H1 (cell line): Measurements from ENCODE around the gene PATJ. TPM values are rescaled to one million over a fixed set of nuclear protein-coding genes. Genes with fewer than 3 reads are reported as not detected.

Source experiments
- CTCF ChIA-PET: fragments of 300-600 bp; sonication (Branson Sonifier 250); formaldehyde crosslinking; loops from one replicate; lab custom pipeline; 2021; ENCODE audit not compliant: partially characterized antibody; lab: Charles Lee
- POLR2A ChIA-PET: fragments of 300-600 bp; sonication (Branson Sonifier 250); formaldehyde crosslinking; loops from one replicate; lab custom pipeline; 2021; ENCODE audit warnings: inconsistent platforms; ENCODE audit not compliant: partially characterized antibody; lab: Charles Lee
- DNase-seq, 2 experiments: peaks; one replicate each; pipeline versions ENCODE4 v3.0.0 to v3.0.0-alpha.2; 2010 to 2022; ENCODE audit warnings: low spot score in 2 of 2, low read depth in 1 of 2, mixed read lengths in 1 of 2
- FAIRE-seq: peaks from 2 replicates; lab custom pipeline; 2011; peaks lifted over from hg19 to GRCh38; lab: Jason Lieb, UNC
- H2AFZ ChIP-seq: 2 replicates; pipeline ENCODE4 v1.8.1; 2012; ENCODE audit warnings: low read length, inconsistent platforms
- H2AK5ac ChIP-seq: 2 replicates; pipeline ENCODE4 v1.6.1; 2013; ENCODE audit warnings: low read depth, low read length
- H2BK120ac ChIP-seq: replicated peaks from 2 replicates; pipeline ENCODE3; 2013; ENCODE audit warnings: low read depth, low read length, inconsistent platforms
- H2BK12ac ChIP-seq: 2 replicates; pipeline ENCODE4 v1.6.1; 2013; ENCODE audit warnings: low read depth, low read length
- H2BK15ac ChIP-seq: 2 replicates; pipeline ENCODE4 v1.6.1; 2013; ENCODE audit warnings: low read length
- H2BK20ac ChIP-seq: 2 replicates; pipeline ENCODE4 v1.6.1; 2013; ENCODE audit warnings: low read length
- H2BK5ac ChIP-seq: 2 replicates; pipeline ENCODE4 v1.6.1; 2013; ENCODE audit warnings: low read depth, low read length
- H3K14ac ChIP-seq: 2 replicates; pipeline ENCODE4 v1.6.1; 2013; ENCODE audit warnings: inconsistent platforms; ENCODE audit not compliant: insufficient read length
- H3K18ac ChIP-seq: 2 replicates; pipeline ENCODE4 v1.6.1; 2013; ENCODE audit warnings: low read length; ENCODE audit errors: extremely low read depth
- H3K23ac ChIP-seq: 2 replicates; pipeline ENCODE4 v1.6.1; 2013; ENCODE audit warnings: inconsistent platforms; ENCODE audit not compliant: insufficient read length
- H3K23me2 ChIP-seq: 2 replicates; pipeline ENCODE4 v1.6.1; 2013; ENCODE audit warnings: low read depth, low read length
- H3K27ac ChIP-seq: 2 replicates; pipeline ENCODE4 v1.6.1; 2011; ENCODE audit warnings: low read depth, low read length, inconsistent platforms
- H3K27me3 ChIP-seq, 4 experiments: replicated peaks in 1 of 4; 1 replicate in 1 of 4; 2 replicates in 3 of 4; pipeline versions ENCODE4 v1.6.1 to v1.8.1; 2011 to 2013; ENCODE audit warnings: low read length in 3 of 4, mild to moderate bottlenecking in 3 of 4, inconsistent platforms in 2 of 4, mixed read lengths in 2 of 4, moderate library complexity in 1 of 4; ENCODE audit not compliant: control insufficient read depth in 3 of 4, insufficient read depth in 3 of 4; ENCODE audit errors: extremely low read depth in 1 of 4
- H3K36me3 ChIP-seq, 4 experiments: 2 replicates each; pipeline versions ENCODE4 v1.6.1 to v1.8.1; 2011 to 2013; ENCODE audit warnings: mild to moderate bottlenecking in 4 of 4, low read length in 3 of 4, moderate library complexity in 2 of 4, control low read depth in 1 of 4, inconsistent platforms in 1 of 4; ENCODE audit not compliant: insufficient read depth in 4 of 4, control insufficient read depth in 2 of 4
- H3K4ac ChIP-seq: replicated peaks from 2 replicates; pipeline ENCODE3; 2013; ENCODE audit warnings: low read length, low read depth, mixed read lengths, inconsistent platforms; ENCODE audit not compliant: insufficient read length
- H3K4me1 ChIP-seq, 4 experiments: replicated peaks in 1 of 4; 1 replicate in 1 of 4; 2 replicates in 3 of 4; pipeline versions ENCODE4 v1.6.1 to v1.8.1; 2011 to 2013; ENCODE audit warnings: low read length in 3 of 4, inconsistent platforms in 2 of 4, mixed read lengths in 1 of 4; ENCODE audit not compliant: insufficient read depth in 4 of 4, control insufficient read depth in 3 of 4
- H3K4me2 ChIP-seq, 2 experiments: 2 replicates each; pipeline versions ENCODE4 v1.6.1 to v1.8.1; 2011 to 2013; ENCODE audit warnings: low read depth in 2 of 2, low read length in 2 of 2, control low read depth in 1 of 2, inconsistent platforms in 1 of 2, mild to moderate bottlenecking in 1 of 2; ENCODE audit not compliant: insufficient read depth in 1 of 2
- H3K4me3 ChIP-seq, 4 experiments: fragments of 200-600, 300-600 bp in 1 of 4; sonication (generic), shearing (Covaris generic), sonication (Bioruptor Twin) in 1 of 4; 2 replicates each; pipeline versions ENCODE4 v1.5.1 to v1.8.1; 2011 to 2016; ENCODE audit warnings: low read length in 4 of 4, low read depth in 3 of 4, control low read depth in 2 of 4, inconsistent platforms in 2 of 4, mild to moderate bottlenecking in 2 of 4, mixed read lengths in 1 of 4, moderate library complexity in 1 of 4; ENCODE audit not compliant: insufficient read depth in 2 of 4; ENCODE audit errors: extremely low read depth in 1 of 4
- H3K56ac ChIP-seq: replicated peaks from 2 replicates; pipeline ENCODE3; 2013; ENCODE audit warnings: low read depth, mild to moderate bottlenecking, mixed read lengths, low read length, inconsistent platforms; ENCODE audit not compliant: insufficient read length
- H3K79me1 ChIP-seq: 2 replicates; pipeline ENCODE4 v1.6.1; 2013; ENCODE audit warnings: low read depth, low read length, control low read depth
- H3K79me2 ChIP-seq, 2 experiments: 2 replicates each; pipeline versions ENCODE4 v1.6.1 to v1.8.1; 2012 to 2013; ENCODE audit warnings: low read length in 2 of 2, mild to moderate bottlenecking in 2 of 2, inconsistent platforms in 1 of 2; ENCODE audit not compliant: insufficient read depth in 2 of 2, control insufficient read depth in 1 of 2
- H3K9ac ChIP-seq, 4 experiments: replicated peaks in 1 of 4; 1 replicate in 1 of 4; 2 replicates in 3 of 4; pipeline versions ENCODE4 v1.6.1 to v1.8.1; 2011 to 2013; ENCODE audit warnings: low read depth in 3 of 4, low read length in 3 of 4, control low read depth in 2 of 4, mild to moderate bottlenecking in 2 of 4, moderate library complexity in 2 of 4, inconsistent platforms in 1 of 4; ENCODE audit errors: extremely low read depth in 1 of 4
- H3K9me3 ChIP-seq, 2 experiments: 2 replicates each; pipeline versions ENCODE4 v1.6.1 to v1.8.1; 2012 to 2013; ENCODE audit warnings: mild to moderate bottlenecking in 2 of 2, moderate library complexity in 2 of 2, control low read depth in 1 of 2, inconsistent platforms in 1 of 2, low read depth in 1 of 2, low read length in 1 of 2, mixed read lengths in 1 of 2; ENCODE audit not compliant: insufficient read depth in 2 of 2
- H4K20me1 ChIP-seq, 2 experiments: replicated peaks in 1 of 2; 2 replicates each; pipeline versions ENCODE3 to v1.8.1; 2011 to 2013; ENCODE audit warnings: inconsistent platforms in 2 of 2, low read length in 2 of 2, mild to moderate bottlenecking in 1 of 2; ENCODE audit not compliant: insufficient read depth in 2 of 2, control insufficient read depth in 1 of 2
- H4K5ac ChIP-seq: 2 replicates; pipeline ENCODE4 v1.6.1; 2013; ENCODE audit warnings: low read length, low read depth, mixed read lengths, inconsistent platforms; ENCODE audit not compliant: insufficient read length
- H4K8ac ChIP-seq: 2 replicates; pipeline ENCODE4 v1.8.0; 2013; ENCODE audit warnings: mild to moderate bottlenecking, moderate library complexity, low read length, inconsistent platforms; ENCODE audit not compliant: insufficient read depth; ENCODE audit errors: extremely low read depth
- H4K91ac ChIP-seq: replicated peaks from 2 replicates; pipeline ENCODE3; 2013; ENCODE audit warnings: low read length, mixed read lengths, inconsistent platforms; ENCODE audit not compliant: insufficient read length
- BACH1 ChIP-seq: IDR thresholded peaks from 2 replicates; pipeline ENCODE4 v1.6.1; 2012; ENCODE audit warnings: low read length, improper control_type of control experiment
- CBX8 ChIP-seq: fragments of 300-800, 300-1000 bp; sonication (generic); IDR thresholded peaks from 2 replicates; pipeline ENCODE4 v1.7.1; 2016; ENCODE audit warnings: low read depth, low read length, borderline replicate concordance
- CTBP2 ChIP-seq: IDR thresholded peaks from 2 replicates; pipeline ENCODE4 v1.7.0; 2011; ENCODE audit warnings: borderline replicate concordance, mild to moderate bottlenecking, moderate library complexity, mixed read lengths, low read length; ENCODE audit not compliant: insufficient read depth, insufficient read length
- FOSL1 ChIP-seq: IDR thresholded peaks from 2 replicates; pipeline ENCODE4 v1.6.1; 2011; ENCODE audit warnings: mild to moderate bottlenecking, low read depth, low read length, moderate library complexity; ENCODE audit not compliant: insufficient read depth
- POLR2A ChIP-seq, 2 experiments: IDR thresholded peaks; 1 replicate in 1 of 2; 2 replicates in 1 of 2; pipeline ENCODE4 v1.6.1; 2011; ENCODE audit warnings: low read depth in 2 of 2, low read length in 2 of 2, mild to moderate bottlenecking in 2 of 2; ENCODE audit errors: control extremely low read depth in 1 of 2
- POLR2AphosphoS5 ChIP-seq: IDR thresholded peaks from 2 replicates; pipeline ENCODE4 v1.6.1; 2011; ENCODE audit warnings: low read depth, low read length
- RXRA ChIP-seq: IDR thresholded peaks from 2 replicates; pipeline ENCODE4 v1.6.1; 2011; ENCODE audit warnings: low read depth, mild to moderate bottlenecking, low read length, moderate library complexity; ENCODE audit not compliant: insufficient read depth
- SIN3A ChIP-seq, 2 experiments: IDR thresholded peaks in 1 of 2; conservative IDR thresholded peaks in 1 of 2; 2 replicates each; pipeline ENCODE4 v1.6.1; 2011 to 2012; ENCODE audit warnings: low read length in 2 of 2, improper control_type of control experiment in 1 of 2, low read depth in 1 of 2, mild to moderate bottlenecking in 1 of 2
- SIRT6 ChIP-seq: IDR thresholded peaks from one replicate; pipeline ENCODE4 v1.7.1; 2012; ENCODE audit warnings: low read length, inconsistent platforms
- SIX5 ChIP-seq: IDR thresholded peaks from 2 replicates; pipeline ENCODE4 v1.6.1; 2011; ENCODE audit warnings: mild to moderate bottlenecking, low read depth, low read length
- SUZ12 ChIP-seq: fragments of 200-600 bp; sonication (generic); IDR thresholded peaks from 2 replicates; pipeline ENCODE4 v1.6.1; 2012; ENCODE audit warnings: mild to moderate bottlenecking, inconsistent platforms, low read length, moderate library complexity, mixed read lengths
- TAF7 ChIP-seq: optimal IDR thresholded peaks from 2 replicates; pipeline ENCODE3; 2011; ENCODE audit warnings: low read depth, mild to moderate bottlenecking, inconsistent platforms, low read length, moderate library complexity, borderline replicate concordance
- TEAD4 ChIP-seq: IDR thresholded peaks from 2 replicates; pipeline ENCODE4 v1.6.1; 2012; ENCODE audit warnings: low read depth, low read length, inconsistent platforms, mixed read lengths
- WGBS, 2 experiments: shearing (Covaris generic) in 1 of 2; methylation state at CpG; one replicate each; pipeline versions ENCODE4 v1.1.6 to v1.1.7; 2013 to 2015; ENCODE audit warnings: low lambda C conversion rate in 2 of 2, mixed read lengths in 2 of 2, inconsistent platforms in 1 of 2, low coverage in 1 of 2, missing lambda C conversion rate in 1 of 2; ENCODE audit not compliant: insufficient replicate concordance in 2 of 2, insufficient coverage in 1 of 2, insufficient read length in 1 of 2; ENCODE audit errors: extremely low coverage in 1 of 2, missing lambda C conversion rate in 1 of 2; 5-methylcytosine and 5-hydroxymethylcytosine counted together
- polyA plus RNA-seq, 7 experiments: library from polyadenylated mRNA; depleted of rRNA in 3 of 7; stranded (reverse) in 5 of 7; unstranded in 2 of 7; fragments of >200 nt in 5 of 7; fragments of 200-250 nt in 2 of 7; gene quantifications; 1 replicate in 5 of 7; 2 replicates in 1 of 7; 4 replicates in 1 of 7; pipeline versions ENCODE4 v1.2.1 to v1.2.3, GENCODE V29; 2011 to 2013; ENCODE audit warnings: missing spikeins in 2 of 7, mixed read lengths in 2 of 7
- total RNA-seq: library from RNA; stranded (reverse); fragmentation: NEBNext Ultra II Directional; extraction: Animal tissue kit (Norgen Biotek cat#: 25700); gene quantifications from 2 replicates; pipeline ENCODE4 v1.2.1, GENCODE V29; 2021

The PATJ gene
- total and polyA plus RNA-seq, 2 of the 8 experiments (the other 6 are each of a cell fraction or from before 2014, with no cell fraction given) = 8.2 to 55.6 TPM

GRCh38 chr1:61887076-61887867 is 145.0 kb downstream of the PATJ start:
- Histone ChIP-seq H2AFZ (no peak overlapping the region), H2BK12ac (no peak overlapping the region), H3K4me1 (0 out of 7 replicates have a peak, but pooled peaks cover 0 to 2% (median 0%) of the 10 kb centered on the region in 4 experiments), H3K36me3 (peaks cover 2 to 12% (median 10%) of the 10 kb centered on the region in 4 experiments; a peak in 6 of 8 replicates), H2BK15ac (no peak overlapping the region), H3K9ac (no peak overlapping the region), H2BK5ac (no peak overlapping the region), H3K23ac (no peak overlapping the region), H2BK20ac (no peak overlapping the region), H3K56ac (no peak overlapping the region), H3K9me3 (no peaks in the 10 kb centered on the region), H3K27me3 (peaks cover 0 to 1% (median 0%) of the 10 kb centered on the region in 4 experiments; a peak in 1 of 7 replicates), H3K4ac (no peak overlapping the region), H3K4me3 (no peak overlapping the region), H3K27ac (no peak overlapping the region), H3K79me1 (no peaks in the 10 kb centered on the region), H3K18ac (no peak overlapping the region), H4K5ac (no peak overlapping the region), H3K79me2 (no peaks in the 10 kb centered on the region), H2AK5ac (no peak overlapping the region), H3K14ac (no peak overlapping the region), H2BK120ac (no peak overlapping the region), H3K4me2 (no peak overlapping the region), H3K23me2 (no peaks in the 10 kb centered on the region), H4K8ac (no peak overlapping the region), H4K20me1 (no peaks in the 10 kb centered on the region), H4K91ac (no peak overlapping the region)
- 100% methylated on average over 3 of the region's 3 CpGs; no CpG with 5 or more reads in 1 of the 2 experiments for WGBS, 2 experiments
- DNase-seq = no peak
- POLR2A ChIA-PET = interaction anchor here (0.6 kb wide), 1 partner anchor 440 kb away, joined by 3 read pairs; no protein-coding TSS in a partner anchor
- CTCF ChIA-PET = interaction anchor here (0.7 to 1.6 kb wide), 3 partner anchors 36 to 128 kb away, joined by 3 to 4 read pairs (median 4); no protein-coding TSS in a partner anchor
- no peak for FAIRE-seq
- TF ChIP-seq POLR2A (IDR thresholded peaks at IDR 0.05; ENCODE audit: control extremely low read depth in 1 of 2, low read depth in 2 of 2, low read length in 2 of 2) (no peak), TEAD4 (no peak), CTBP2 (no peak), SIN3A (conservative IDR thresholded peaks at IDR 0.05 in 1 of 2, IDR thresholded peaks at IDR 0.05 in 1 of 2; ENCODE audit: low read depth in 1 of 2, low read length in 2 of 2) (no peak), POLR2AphosphoS5 (no peak), BACH1 (no peak), SIX5 (no peak), RXRA (no peak), SIRT6 (no peak), TAF7 (no peak), SUZ12 (no peak), CBX8 (no peak), FOSL1 (no peak)
